ENCODE data around the gene OR10G3.

The OR10G3 gene

DNA sequence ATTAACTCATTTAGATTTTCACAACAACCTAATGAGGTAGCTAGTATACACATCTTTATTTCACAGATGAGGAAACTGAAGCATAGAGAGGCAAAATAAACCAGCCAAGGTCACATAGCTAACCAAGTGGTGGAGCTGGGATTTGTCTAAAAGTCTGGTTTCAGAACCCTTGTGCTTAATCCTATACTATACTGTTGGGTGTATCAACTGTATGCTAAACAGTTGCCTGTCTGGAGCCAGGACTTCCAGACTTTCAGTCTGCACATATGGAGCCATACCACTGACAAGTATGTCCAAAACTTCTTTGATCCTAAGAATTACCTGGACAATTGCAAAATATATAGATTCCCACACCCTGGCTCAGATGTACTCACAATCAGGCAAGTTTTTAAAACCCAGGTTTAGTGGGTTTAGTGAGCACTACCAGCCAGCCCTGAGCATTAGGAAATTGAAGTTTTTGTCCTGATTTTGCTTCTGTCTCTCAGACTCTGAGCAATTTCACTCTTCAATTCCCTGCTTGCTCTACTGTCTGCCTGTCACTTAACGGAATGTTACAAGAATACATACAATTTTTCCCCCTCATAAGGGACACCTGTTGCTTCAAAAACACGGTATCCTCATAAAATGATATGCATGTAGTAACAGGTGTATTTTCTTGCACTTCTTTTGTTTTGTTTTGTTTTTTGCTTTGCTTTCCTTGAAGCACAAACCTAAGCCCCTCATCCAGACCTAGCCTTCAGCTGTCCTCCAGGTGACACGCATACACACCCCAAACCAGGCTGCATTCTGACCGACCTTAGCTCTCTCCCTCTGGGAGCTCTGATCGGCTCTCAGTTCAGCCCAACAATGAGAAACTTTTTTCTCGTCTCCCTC lies 44.1 kb downstream of the OR10G3 start:
- no peak for FAIRE-seq

DNA sequence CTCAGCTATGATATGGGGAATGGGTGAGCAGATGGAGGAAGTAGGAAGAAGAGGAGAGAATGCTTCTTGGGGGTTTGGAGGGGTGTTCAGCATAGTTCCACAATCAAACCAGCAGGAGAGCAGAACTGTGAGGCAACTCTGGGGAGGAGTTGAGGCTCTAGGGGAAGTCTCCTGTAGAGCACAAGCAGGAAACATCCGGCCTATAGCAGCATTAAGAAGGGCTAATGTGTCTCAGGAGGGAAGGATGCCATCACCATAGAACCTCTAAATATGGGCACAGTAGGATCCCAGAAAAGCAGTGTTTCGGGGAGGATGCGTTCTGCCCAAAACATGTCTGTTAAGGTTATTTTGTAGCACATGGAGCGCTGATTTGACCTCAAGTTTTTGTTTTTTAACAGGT lies 45.3 kb downstream of the OR10G3 start:
- FAIRE-seq = no peak

DNA sequence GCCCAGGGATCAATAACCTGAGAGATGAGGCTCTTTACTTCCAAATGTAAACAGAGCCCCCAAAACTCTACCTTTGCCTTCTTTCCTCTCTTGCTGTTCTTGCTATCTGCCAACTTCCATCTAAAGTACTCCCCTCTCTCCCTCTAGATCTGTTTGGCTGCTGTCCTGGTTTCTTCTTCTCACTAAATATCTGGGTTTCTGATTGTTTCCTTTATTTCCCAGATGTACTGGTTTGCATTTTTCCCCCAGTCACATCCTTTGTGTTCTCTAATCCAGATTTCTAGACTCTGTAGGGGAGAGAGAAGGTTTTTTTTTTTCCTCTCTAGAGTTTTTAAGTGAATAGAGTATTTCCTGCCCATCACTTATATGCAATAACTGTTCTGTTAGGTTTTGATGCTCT lies 46.6 kb downstream of the OR10G3 start:
- FAIRE-seq = no peak

DNA sequence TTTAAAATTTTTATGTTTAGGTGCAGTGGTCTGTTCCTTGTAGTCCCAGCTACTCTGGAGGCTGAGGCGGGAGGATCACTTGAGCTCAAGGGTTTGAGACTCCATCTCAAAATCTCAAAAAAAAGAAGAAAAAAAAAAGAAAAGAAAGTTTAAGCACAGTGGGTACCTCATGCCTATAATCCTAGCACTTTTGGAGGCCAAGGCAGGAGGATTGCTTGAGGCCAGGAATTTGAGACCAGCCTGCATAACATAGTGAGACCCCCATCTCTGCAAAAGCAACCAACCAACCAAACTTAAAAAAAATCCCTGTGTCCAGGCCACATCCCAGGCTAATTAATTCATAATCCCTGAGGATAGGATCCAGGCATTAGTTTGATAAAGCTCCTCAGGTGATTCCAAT lies 50.4 kb downstream of the OR10G3 start:
- FAIRE-seq = no peak

DNA sequence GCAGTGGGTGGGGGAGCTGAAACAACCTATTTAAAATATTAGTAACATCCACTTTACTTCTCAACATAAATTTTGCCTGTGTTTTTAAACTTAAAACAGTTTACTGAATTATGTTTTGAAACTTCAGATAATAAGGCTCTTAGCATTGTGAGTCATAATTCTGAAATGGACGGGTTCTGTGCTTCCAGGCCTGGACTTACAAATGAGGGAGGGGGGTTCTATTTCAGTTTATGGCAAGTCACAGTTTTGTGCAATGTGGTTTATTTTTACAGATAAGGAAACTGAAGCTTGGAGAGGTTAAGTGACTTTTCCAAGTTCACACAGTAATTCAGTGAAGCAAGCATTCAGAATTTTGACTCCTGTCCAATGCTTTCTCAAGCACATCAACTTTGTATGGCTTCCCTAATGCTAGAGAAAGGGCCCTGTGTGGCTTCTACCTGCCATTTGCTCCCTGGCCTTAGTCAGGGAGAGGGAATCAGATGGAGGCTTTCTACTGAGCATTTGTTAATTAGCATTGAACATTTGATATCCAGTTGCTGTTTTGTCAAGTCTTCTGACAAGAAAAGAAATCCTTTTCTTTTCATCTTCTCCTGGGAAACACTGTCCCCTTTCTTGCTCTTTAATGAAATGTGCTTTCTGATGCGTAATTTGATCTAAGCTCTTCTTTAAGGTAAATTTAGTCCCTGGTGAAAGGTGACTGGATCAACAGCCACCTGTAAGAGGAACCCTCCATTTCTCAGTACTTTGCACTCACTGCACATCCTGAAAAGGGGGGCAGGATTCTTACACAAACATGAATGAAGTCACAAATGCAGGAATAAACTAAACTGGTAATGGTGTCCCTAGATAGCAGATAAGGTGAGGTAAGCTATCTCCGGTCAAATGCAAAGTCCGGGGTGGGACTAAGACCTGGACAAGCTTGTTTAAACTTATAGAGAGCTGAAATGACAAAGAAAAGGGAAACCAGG lies 51.2 kb downstream of the OR10G3 start:
- FAIRE-seq = no peak

DNA sequence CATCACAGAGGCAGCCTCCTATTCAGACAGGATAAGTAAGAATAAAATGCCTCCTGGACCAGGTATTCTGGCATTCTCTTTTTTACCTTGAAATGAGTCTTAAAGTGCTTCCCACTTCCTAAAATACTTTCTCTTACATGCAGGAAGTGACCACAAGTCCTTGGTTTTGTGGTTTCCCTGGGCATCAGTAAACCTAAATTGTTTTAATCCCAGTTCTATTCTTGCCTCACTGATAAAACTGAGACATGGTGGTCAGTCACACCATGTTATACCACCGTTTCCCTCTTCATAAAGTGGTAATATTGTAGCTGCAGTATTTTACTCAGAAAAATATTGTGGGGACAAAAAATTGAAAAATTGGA lies 52.6 kb downstream of the OR10G3 start:
- no peak for FAIRE-seq

DNA sequence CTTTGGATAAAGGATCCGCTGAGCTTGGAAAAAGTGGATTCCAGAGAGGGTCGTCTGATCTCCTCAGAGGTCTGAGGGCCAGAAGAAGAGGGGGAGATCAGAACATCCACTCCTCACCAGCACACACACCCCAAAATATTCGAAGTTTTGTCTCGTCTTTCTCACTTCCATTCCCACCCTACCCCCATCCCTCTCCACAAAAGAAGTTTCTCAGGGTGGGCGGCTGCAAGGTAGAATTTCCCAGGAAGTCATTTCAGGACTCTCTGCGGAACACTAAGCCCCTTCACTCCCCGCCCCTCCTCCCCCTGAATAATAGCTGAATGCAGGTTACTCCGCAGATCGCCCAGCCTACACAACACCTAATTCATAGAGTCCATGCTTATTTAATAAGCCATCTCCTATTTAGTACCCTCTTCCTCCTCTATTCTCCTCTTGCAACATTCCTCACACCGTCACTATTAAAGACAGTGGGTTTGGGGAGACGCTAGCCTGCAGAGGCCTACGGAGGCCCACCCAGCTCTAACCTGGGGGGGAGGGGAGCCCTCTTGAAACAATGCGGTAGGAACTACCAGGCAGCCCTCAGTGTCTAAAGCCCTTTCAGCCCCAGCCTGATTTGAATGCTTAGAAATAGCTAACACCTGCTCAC lies 53.1 kb downstream of the OR10G3 start:
- no peak for FAIRE-seq

DNA sequence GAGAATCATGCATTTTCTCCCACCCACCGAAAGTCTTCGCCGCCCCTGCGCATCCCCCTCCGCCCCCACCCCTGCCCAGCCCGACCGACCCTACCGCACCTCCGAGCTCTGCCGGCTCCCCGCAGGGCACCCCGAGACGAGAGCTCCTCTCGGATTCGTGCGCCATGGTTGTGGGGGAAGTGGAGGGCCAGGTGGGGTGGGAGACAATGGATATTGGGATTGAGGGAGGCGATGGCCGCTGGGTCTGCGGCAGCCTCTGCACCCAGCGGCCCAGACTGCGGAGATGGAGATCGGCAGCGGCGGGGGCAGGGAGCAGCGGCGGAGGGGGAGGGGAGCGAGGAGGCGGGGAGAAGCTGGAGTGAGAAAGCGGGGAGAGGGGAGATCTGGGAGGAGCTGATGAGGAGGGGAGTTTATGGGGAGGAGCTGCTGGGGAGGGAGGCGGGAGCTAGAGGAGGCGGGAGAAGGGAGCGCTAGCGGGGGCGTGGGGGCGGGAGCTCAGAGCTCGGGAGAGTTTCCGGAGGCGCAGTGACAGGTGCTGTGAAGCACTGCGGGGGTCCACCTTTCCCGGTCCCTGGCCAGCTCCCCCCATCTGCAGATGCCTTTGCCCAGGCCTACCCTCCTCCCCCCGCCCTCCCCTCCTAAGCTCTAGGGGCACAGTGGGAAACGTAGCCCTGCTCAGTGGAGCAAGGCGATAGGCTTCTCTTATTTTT lies 53.8 kb downstream of the OR10G3 start, which contains the start of gene SALL2:
Gene SALL2, minus strand, starts transcription at position 385 of the 710 bp plus-strand sequence. Its CDS starts 219 bp downstream, at position 166.
- FAIRE-seq = no peak

DNA sequence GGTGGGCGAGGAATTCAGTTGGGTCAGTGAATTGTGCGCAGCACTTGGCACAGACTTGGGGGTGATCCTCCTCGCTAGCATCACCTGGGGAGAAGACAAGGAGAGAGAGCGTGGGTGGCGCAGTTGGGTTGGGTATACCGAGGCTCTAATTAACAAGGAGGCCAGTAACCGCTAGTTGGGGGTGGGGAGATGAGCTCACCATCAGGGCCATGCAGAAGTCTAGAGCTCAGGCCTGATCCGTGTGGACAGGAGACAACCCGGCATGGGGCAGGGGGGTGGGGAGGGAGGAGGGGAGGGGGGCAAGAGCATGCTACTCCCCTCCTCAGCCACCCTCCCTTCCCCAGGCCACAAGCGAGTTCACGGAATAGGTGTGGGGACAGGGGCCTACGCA lies 54.3 kb downstream of the OR10G3 start:
- no peak for FAIRE-seq

DNA sequence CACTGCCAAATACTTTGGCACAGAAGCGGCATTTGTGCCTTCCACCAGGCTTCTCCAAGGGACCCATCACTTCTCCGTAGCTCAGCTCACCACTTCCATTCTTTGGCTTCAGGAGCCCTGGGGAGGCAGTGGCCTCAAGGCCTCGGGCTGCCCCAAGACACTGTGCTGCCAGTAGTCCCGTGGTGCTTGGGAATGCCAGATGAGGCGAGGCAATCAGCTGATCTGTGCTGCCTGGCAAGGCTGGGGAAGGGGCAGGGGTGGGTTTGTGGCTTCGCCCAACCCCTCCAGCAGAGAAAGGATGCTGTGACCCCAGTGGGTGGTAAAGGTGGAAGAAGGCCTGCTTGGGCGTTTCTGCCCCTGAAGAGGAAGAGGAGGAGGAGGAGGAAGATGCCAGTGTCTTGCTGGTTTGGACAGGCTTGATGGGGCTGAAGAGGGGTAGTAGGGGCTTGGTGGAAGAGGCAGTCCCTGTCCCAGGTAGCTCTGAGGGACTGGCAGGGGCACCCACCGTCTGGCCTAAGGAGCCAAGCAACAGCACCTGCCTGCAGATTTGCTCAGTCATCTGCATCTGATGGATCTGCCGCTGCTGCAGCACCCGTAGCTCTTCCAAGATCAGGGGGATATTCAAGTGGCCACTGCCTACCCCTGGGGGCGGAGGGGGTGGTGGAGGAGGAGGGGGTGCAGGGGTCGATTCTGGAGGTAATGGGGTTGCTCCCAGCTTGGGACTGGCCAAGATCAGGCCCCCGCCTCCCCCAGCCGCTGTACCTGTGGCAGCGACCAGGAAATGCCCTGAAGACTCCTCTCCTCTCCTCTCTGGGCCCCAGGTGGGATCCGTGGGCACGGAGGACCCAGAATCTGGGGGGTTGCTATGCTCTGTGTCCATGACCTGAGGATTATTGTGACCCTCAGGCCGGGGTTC lies 55.0 kb downstream of the OR10G3 start:
- FAIRE-seq = no peak

DNA sequence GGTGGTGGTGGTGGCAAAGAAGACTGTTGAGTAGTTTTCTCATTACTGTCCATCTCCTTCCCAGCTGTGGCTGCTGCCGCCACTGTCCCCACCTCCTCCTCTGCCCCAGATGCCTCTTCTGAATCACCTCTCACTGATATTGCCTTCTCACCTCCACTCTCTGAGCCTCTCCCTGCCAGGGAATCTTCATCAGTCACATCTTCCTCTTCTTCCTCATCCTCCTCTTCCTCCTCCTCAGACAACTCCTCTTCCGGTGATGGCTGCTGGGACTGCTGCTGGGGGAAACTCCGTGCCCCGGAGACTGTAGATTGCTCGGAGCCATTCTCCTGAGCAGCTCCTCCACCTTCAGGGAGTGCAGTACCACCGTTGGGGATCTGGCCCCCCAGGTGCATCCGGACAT lies 56.7 kb downstream of the OR10G3 start:
- no peak for FAIRE-seq

DNA sequence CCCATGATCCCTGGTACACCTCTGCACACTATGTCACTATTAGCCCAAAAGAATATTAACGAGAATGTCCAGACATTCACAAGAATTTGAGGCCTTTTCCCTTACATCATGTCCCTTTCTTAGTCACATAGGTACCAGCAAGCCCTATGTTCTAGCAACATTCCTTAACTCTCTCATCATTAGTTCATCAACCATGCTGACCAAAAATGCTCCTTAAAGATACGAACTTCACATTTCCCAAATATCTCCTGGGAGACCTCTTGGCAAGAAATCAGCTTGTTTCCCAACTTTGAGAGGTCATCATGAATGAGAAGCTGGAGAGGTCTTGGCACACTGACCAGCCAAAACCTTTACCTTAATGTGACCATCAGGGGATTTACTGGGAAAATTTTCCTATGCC lies 58.4 kb downstream of the OR10G3 start:
- FAIRE-seq = no peak

DNA sequence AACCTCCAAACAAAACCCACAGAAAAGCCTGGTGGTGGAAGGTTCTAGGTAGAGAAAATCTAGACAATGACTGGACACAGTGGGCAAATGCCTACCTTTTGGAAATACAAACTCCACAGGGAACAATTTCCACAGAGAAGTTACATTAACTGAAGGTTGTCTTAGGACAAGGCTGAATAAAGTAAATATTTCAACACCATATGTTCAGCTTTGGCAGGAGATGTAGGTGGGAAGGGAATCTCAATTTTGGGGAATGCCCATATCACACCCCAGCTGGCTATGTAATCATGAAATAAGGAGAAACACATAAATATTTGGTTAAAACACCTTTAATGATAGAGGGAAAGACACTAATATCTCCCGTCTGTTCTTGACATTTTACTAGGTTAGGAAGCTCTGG lies 59.1 kb downstream of the OR10G3 start:
- FAIRE-seq = no peak

DNA sequence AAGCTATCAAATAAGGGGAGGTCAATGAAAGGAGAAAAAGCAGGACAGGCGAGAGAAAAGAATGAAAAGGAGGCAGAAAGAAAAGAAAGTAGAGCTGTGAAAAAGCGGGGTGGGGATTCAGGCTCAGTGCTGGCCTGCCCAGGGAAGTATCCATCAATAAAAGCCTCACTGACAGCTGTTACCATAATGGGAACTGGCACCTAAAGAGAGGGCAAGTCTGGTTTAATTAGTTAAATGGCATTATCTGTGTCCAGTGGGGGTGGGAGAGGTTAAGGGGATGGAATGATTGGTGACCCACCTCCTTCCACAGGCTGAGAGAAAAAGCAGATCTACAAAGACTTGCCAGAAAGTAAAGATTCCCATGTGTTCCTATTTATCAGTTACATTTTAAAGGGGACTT lies 61.2 kb downstream of the OR10G3 start:
- FAIRE-seq = no peak

All from islet of Langerhans (tissue), 1 donor.